DMS153 (cell line): ENCODE measurements around the gene MUC12.

ENCODE experiments used
- DNase-seq: peaks from one replicate; lab custom pipeline; 2025; lab: John Stamatoyannopoulos, UW

MUC12 gene

GRCh38 chr7:101066141-101066832 is 96.9 kb downstream of the MUC12 start:
- no peak for DNase-seq

- DNase-seq, result no peak
Observed at GRCh38 chr7:101066833-101067177, 97.4 kb downstream of the MUC12 start.

- no peak for DNase-seq
Observed at GRCh38 chr7:101068401-101068800, 99.0 kb downstream of the MUC12 start.
